HL-60 (cell line): ENCODE measurements around the gene ZNF503.

Source experiments
- DNase-seq, 2 experiments: peaks; one replicate each; pipeline ENCODE4 v3.0.0-alpha.2; 2010 to 2020; ENCODE audit warnings: low read depth in 1 of 2, low spot score in 1 of 2
- H3K27ac ChIP-seq: fragments of 250-450 bp; sonication (Bioruptor Pico); replicated peaks from 2 replicates; pipeline ENCODE4 v1.5.1; 2020; ENCODE audit warnings: mild to moderate bottlenecking, moderate library complexity
- H3K27me3 ChIP-seq: fragments of 250-450 bp; sonication (Bioruptor Pico); 2 replicates; pipeline ENCODE4 v1.5.1; 2021; ENCODE audit warnings: mild to moderate bottlenecking, moderate library complexity; ENCODE audit not compliant: insufficient read depth, poor library complexity, severe bottlenecking
- H3K4me3 ChIP-seq: replicated peaks from 2 replicates; pipeline ENCODE4 v1.5.1; 2011; ENCODE audit warnings: mild to moderate bottlenecking, control low read depth, low read length; ENCODE audit not compliant: insufficient read depth
- GABPA ChIP-seq: IDR thresholded peaks from 2 replicates; pipeline ENCODE4 v1.6.1; 2012; ENCODE audit warnings: low read depth
- POLR2AphosphoS5 ChIP-seq: IDR thresholded peaks from 2 replicates; pipeline ENCODE4 v1.6.1; 2012; ENCODE audit warnings: low read depth
- SPI1 ChIP-seq: IDR thresholded peaks from 2 replicates; pipeline ENCODE4 v1.6.1; 2012; ENCODE audit warnings: low read depth, mild to moderate bottlenecking, borderline replicate concordance
- TF ChIP-seq, protein P1 (sequence below): IDR thresholded peaks from 2 replicates; pipeline ENCODE4 v1.6.1; 2012; ENCODE audit warnings: low read depth; ENCODE audit not compliant: insufficient replicate concordance
- TF ChIP-seq, protein P2 (sequence below): IDR thresholded peaks from one replicate; pipeline ENCODE4 v1.5.1; 2011; ENCODE audit warnings: low read length, control low read depth, inconsistent platforms; ENCODE audit not compliant: insufficient read depth

The ZNF503 gene

GRCh38 chr10:75449382-75450074, 48.0 kb upstream of the ZNF503 start:
- TF ChIP-seq SPI1 (no peak), POLR2AphosphoS5 (no peak), GABPA (no peak)
- TF ChIP-seq, protein P1, sequence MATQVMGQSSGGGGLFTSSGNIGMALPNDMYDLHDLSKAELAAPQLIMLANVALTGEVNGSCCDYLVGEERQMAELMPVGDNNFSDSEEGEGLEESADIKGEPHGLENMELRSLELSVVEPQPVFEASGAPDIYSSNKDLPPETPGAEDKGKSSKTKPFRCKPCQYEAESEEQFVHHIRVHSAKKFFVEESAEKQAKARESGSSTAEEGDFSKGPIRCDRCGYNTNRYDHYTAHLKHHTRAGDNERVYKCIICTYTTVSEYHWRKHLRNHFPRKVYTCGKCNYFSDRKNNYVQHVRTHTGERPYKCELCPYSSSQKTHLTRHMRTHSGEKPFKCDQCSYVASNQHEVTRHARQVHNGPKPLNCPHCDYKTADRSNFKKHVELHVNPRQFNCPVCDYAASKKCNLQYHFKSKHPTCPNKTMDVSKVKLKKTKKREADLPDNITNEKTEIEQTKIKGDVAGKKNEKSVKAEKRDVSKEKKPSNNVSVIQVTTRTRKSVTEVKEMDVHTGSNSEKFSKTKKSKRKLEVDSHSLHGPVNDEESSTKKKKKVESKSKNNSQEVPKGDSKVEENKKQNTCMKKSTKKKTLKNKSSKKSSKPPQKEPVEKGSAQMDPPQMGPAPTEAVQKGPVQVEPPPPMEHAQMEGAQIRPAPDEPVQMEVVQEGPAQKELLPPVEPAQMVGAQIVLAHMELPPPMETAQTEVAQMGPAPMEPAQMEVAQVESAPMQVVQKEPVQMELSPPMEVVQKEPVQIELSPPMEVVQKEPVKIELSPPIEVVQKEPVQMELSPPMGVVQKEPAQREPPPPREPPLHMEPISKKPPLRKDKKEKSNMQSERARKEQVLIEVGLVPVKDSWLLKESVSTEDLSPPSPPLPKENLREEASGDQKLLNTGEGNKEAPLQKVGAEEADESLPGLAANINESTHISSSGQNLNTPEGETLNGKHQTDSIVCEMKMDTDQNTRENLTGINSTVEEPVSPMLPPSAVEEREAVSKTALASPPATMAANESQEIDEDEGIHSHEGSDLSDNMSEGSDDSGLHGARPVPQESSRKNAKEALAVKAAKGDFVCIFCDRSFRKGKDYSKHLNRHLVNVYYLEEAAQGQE, result no peak
- TF ChIP-seq, protein P2, sequence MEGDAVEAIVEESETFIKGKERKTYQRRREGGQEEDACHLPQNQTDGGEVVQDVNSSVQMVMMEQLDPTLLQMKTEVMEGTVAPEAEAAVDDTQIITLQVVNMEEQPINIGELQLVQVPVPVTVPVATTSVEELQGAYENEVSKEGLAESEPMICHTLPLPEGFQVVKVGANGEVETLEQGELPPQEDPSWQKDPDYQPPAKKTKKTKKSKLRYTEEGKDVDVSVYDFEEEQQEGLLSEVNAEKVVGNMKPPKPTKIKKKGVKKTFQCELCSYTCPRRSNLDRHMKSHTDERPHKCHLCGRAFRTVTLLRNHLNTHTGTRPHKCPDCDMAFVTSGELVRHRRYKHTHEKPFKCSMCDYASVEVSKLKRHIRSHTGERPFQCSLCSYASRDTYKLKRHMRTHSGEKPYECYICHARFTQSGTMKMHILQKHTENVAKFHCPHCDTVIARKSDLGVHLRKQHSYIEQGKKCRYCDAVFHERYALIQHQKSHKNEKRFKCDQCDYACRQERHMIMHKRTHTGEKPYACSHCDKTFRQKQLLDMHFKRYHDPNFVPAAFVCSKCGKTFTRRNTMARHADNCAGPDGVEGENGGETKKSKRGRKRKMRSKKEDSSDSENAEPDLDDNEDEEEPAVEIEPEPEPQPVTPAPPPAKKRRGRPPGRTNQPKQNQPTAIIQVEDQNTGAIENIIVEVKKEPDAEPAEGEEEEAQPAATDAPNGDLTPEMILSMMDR, result no peak
- Histone ChIP-seq H3K4me3 (no peak overlapping the region), H3K27ac (no peak overlapping the region), H3K27me3 (no peaks in the 10 kb centered on the region)
- no peak for DNase-seq

GRCh38 chr10:75448166-75448565, 46.6 kb upstream of the ZNF503 start:
- TF ChIP-seq SPI1, result no peak
- DNase-seq, result no peak
- no peak overlapping the region for H3K4me3 ChIP-seq
- no peaks in the 10 kb centered on the region for H3K27me3 ChIP-seq
- H3K27ac ChIP-seq, result no peak overlapping the region

DNA sequence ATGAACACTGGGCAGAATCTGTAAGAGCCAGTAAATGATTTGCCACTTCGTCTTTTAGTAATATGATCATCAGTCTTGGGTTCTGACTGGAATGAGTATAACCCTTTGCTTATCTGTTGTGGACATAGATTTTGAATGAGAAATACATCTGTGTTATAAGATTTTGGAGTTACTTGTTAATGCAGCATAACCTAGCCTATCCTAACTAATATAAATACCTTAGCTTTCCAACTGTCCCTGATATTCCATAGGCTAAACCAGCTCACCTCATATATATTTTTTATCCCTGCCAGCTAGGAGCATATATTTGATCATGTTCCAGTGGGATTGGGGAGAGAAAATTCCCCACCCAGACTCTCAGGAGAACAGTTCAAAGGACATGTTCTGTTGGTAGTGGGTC, 44.9 kb upstream of the ZNF503 start:
- H3K27me3 ChIP-seq, result no peaks in the 10 kb centered on the region
- TF ChIP-seq POLR2AphosphoS5 (no peak), GABPA (no peak), SPI1 (no peak)
- TF ChIP-seq, protein P1, result no peak
- TF ChIP-seq, protein P2, result no peak
- H3K4me3 ChIP-seq, result no peak overlapping the region
- H3K27ac ChIP-seq, result no peak overlapping the region
- DNase-seq, result no peak

- TF ChIP-seq, protein P1, result no peak
- TF ChIP-seq GABPA, result no peak
- Histone ChIP-seq H3K4me3 (no peak overlapping the region), H3K27me3 (no peaks in the 10 kb centered on the region), H3K27ac (no peak overlapping the region)
- DNase-seq, result no peak
Measured at GRCh38 chr10:75444781-75445386, 43.3 kb upstream of the ZNF503 start.
